ENCODE results near the gene BCL7C.
A peak's percentile ranks its signal among the peaks of the same experiment; 100 is the strongest.

DNA sequence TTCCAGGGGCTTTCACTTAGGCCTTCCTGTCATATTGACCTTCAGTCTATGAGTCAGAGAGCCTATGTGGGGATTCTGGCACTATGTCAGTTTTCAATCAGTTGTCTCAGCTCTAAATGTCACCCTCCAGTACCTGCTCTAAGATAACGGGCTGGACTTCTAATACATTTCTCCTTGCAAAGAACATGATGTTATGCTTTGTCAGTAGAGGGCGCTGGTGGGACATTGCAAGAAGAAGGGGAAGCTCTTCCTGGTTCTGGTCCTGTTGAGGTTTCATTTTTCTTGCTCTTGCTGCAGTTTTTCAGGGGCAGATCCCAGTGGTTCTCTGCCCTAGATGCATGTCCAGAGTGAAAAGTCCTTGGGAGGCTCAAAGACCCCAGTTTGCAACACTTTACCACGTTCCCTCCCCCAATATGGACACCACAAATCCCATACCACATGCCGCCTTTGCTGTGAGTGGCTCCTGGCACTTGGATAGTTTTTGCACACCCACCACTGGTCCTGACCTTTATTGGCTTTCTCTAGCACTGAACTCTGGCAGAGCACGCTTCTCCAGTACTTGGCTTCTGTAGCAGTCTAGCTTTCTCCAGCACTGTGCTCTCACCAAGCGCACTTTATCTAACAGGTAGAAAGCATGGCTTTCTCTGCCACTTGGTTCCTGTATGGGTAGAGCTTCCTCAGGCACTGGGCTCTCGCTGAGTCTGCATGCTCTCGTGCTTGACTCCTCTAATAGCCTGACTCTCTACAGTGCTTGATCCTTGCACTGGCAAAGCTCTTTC, 49.0 kb downstream of the BCL7C start:
- TF ChIP-seq ZNF136 (CRISPR knock-in tag; IDR thresholded peaks at IDR 0.05; ENCODE audit: low read depth): peak; percentile 74; the same call in 1 of the 2 replicates
- TF ChIP-seq, protein P1, sequence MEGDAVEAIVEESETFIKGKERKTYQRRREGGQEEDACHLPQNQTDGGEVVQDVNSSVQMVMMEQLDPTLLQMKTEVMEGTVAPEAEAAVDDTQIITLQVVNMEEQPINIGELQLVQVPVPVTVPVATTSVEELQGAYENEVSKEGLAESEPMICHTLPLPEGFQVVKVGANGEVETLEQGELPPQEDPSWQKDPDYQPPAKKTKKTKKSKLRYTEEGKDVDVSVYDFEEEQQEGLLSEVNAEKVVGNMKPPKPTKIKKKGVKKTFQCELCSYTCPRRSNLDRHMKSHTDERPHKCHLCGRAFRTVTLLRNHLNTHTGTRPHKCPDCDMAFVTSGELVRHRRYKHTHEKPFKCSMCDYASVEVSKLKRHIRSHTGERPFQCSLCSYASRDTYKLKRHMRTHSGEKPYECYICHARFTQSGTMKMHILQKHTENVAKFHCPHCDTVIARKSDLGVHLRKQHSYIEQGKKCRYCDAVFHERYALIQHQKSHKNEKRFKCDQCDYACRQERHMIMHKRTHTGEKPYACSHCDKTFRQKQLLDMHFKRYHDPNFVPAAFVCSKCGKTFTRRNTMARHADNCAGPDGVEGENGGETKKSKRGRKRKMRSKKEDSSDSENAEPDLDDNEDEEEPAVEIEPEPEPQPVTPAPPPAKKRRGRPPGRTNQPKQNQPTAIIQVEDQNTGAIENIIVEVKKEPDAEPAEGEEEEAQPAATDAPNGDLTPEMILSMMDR (CRISPR knock-in tag; IDR thresholded peaks at IDR 0.05): peak; percentile 96
- peak; percentile 57; the same call in 1 of the 2 replicates for TF ChIP-seq PHF21A (CRISPR knock-in tag; IDR thresholded peaks at IDR 0.05)
- TF ChIP-seq EED (CRISPR knock-in tag; IDR thresholded peaks at IDR 0.05): no peak
- TF ChIP-seq, protein P2, sequence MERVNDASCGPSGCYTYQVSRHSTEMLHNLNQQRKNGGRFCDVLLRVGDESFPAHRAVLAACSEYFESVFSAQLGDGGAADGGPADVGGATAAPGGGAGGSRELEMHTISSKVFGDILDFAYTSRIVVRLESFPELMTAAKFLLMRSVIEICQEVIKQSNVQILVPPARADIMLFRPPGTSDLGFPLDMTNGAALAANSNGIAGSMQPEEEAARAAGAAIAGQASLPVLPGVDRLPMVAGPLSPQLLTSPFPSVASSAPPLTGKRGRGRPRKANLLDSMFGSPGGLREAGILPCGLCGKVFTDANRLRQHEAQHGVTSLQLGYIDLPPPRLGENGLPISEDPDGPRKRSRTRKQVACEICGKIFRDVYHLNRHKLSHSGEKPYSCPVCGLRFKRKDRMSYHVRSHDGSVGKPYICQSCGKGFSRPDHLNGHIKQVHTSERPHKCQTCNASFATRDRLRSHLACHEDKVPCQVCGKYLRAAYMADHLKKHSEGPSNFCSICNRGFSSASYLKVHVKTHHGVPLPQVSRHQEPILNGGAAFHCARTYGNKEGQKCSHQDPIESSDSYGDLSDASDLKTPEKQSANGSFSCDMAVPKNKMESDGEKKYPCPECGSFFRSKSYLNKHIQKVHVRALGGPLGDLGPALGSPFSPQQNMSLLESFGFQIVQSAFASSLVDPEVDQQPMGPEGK (CRISPR knock-in tag; IDR thresholded peaks at IDR 0.05): peak; percentile 54; the same call in 1 of the 2 replicates
- TF ChIP-seq ZBTB20 (CRISPR knock-in tag; IDR thresholded peaks at IDR 0.05; ENCODE audit: borderline replicate concordance, low read depth): 0 out of 2 replicates have a peak, but pooled peaks have one; percentile 7
- no peak for TF ChIP-seq CCAR2 (optimal IDR thresholded peaks at IDR 0.05; ENCODE audit: low read depth, low read length)
- TF ChIP-seq ZNF253 (CRISPR knock-in tag; IDR thresholded peaks at IDR 0.05; ENCODE audit: borderline replicate concordance): no peak
- no peak for TF ChIP-seq IRX3 (CRISPR knock-in tag; IDR thresholded peaks at IDR 0.05; ENCODE audit: borderline replicate concordance, low read depth)
- TF ChIP-seq, protein P3, sequence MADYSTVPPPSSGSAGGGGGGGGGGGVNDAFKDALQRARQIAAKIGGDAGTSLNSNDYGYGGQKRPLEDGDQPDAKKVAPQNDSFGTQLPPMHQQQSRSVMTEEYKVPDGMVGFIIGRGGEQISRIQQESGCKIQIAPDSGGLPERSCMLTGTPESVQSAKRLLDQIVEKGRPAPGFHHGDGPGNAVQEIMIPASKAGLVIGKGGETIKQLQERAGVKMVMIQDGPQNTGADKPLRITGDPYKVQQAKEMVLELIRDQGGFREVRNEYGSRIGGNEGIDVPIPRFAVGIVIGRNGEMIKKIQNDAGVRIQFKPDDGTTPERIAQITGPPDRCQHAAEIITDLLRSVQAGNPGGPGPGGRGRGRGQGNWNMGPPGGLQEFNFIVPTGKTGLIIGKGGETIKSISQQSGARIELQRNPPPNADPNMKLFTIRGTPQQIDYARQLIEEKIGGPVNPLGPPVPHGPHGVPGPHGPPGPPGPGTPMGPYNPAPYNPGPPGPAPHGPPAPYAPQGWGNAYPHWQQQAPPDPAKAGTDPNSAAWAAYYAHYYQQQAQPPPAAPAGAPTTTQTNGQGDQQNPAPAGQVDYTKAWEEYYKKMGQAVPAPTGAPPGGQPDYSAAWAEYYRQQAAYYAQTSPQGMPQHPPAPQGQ (CRISPR knock-in tag; IDR thresholded peaks at IDR 0.05; ENCODE audit: borderline replicate concordance): no peak
- TF ChIP-seq, protein P4, sequence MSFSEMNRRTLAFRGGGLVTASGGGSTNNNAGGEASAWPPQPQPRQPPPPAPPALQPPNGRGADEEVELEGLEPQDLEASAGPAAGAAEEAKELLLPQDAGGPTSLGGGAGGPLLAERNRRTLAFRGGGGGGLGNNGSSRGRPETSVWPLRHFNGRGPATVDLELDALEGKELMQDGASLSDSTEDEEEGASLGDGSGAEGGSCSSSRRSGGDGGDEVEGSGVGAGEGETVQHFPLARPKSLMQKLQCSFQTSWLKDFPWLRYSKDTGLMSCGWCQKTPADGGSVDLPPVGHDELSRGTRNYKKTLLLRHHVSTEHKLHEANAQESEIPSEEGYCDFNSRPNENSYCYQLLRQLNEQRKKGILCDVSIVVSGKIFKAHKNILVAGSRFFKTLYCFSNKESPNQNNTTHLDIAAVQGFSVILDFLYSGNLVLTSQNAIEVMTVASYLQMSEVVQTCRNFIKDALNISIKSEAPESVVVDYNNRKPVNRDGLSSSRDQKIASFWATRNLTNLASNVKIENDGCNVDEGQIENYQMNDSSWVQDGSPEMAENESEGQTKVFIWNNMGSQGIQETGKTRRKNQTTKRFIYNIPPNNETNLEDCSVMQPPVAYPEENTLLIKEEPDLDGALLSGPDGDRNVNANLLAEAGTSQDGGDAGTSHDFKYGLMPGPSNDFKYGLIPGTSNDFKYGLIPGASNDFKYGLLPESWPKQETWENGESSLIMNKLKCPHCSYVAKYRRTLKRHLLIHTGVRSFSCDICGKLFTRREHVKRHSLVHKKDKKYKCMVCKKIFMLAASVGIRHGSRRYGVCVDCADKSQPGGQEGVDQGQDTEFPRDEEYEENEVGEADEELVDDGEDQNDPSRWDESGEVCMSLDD (CRISPR knock-in tag; IDR thresholded peaks at IDR 0.05; ENCODE audit: borderline replicate concordance): no peak
- TF ChIP-seq ZNF263 (CRISPR knock-in tag; IDR thresholded peaks at IDR 0.05): 0 out of 2 replicates have a peak, but pooled peaks have one; percentile 50

Data from HepG2 (cell line).